Jurkat, Clone E6-1 (cell line): Measurements from ENCODE around the gene ERN1.
"Not testable (repeated sequence)": the region's sequence is repeated elsewhere in the genome, so short reads cannot be mapped to it uniquely, and the experiment has no call there.

Experiments used
- DNase-seq: peaks from one replicate; pipeline ENCODE4 v3.0.0-alpha.2; 2011; ENCODE audit warnings: low read depth, low spot score
- H3K4me3 ChIP-seq: 2 replicates; pipeline ENCODE4 v1.5.1; 2011; ENCODE audit warnings: mild to moderate bottlenecking, low read length, control low read depth, moderate library complexity

ERN1 gene

DNA sequence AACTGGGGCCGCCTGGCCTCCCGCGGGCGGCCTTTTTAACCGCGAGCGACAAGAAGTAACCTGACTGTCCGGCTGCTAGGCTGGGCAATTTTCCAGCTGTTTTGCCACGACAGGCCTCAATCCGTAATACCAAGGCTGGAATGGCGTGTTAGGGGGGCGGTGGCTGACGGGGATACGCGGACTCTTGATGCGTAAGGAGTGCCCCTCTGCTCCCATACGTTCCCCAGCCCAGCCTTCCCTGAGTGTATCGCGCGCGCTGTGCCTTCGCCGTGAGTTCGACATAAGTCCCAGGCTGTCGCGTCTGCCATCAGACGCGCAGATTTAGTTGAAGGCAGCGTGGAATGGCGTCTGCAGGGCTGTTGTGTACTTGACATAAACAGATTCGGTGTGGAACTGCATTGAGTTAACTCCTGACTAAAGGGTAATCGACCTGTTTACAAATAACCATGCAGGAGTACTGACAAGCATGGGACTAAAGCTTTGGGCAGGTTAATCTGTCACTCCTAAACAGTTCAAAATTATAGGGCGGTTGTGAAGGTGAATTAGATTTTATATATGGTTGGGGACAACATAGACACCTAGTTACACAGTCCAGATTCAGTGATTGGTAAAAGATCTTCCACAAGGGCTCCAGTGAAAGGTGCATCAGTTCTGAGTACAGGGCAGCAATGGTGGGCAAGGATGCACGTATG lies 16.6 kb upstream of the ERN1 start:
- DNase-seq: peak; percentile 35

DNA sequence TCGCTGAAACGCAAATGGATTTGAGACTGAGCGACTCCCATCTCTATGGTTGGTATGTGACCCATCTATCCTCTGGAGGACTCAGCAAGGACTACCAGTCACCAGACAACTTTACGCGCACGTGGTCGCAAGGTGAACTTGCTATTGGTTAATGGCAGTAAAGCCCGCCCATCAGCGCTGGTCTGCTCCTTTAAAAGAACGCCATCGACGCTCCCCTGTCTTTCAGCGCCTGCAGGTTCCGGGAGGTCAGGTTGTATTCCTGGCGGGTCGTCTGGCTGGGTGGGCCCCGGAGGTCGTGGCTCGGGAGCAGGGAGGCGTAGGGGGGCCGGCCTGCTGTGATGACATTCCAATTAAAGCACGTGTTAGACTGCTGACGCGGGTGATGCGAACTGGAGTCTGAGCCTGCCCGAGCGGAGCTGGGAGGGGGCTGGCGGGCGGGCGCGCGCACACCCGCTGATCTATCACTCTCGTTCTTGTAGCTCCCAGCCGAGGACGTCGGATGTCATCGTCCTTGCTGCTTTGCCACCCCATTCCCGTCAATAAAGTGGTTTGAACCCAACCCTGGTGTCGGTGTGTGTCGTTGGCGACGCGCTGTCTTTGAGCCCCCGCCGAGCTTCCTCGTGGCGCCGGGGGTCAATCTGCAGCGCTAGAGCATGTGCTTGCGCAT lies 15.9 kb upstream of the ERN1 start:
- peak; percentile 100 for DNase-seq
- peak overlapping the region; percentile 90 for H3K4me3 ChIP-seq

More for the DNA sequence above, 16.6 kb upstream of the ERN1 start:
- H3K4me3 ChIP-seq: peak overlapping the region; percentile 90

DNA sequence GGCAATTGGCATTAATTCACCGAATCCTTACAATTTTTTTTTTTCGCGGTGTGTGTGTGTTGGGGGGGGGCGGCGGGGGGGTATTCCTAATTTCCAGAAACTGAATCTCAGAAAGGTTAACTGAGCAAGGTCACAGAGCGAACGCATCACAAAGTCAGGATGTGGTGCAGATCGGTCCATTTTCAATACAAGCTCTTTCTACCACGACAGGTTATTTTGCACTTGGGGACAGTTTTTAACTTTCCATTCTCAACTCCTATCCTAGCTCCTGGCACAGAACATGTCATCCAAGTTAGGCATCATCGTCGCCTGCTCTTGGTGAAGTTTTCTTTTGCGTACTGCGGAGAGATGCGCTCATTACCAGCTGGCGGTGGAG lies 15.4 kb upstream of the ERN1 start:
- peak overlapping the region; percentile 90 for H3K4me3 ChIP-seq
- DNase-seq: no peak

DNA sequence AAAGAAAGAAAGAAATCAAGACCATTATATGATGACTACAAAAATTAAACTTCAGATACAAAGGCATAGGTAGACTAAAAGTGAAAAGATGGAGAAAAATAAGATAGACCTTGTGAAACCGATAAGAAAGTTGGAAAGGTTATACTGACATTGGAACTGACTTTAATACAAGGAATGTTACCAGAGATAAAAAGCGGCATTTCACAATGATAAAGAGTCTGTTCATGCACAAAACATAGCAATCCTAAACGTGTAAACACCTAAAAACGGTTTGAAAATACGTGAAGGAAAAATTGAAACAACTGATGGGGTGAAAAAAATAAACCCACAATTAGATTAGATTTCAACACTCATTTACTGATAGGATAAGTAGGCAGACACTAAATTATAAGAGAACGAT lies 9.6 kb upstream of the ERN1 start:
- no peak for DNase-seq
- no peak overlapping the region for H3K4me3 ChIP-seq

DNA sequence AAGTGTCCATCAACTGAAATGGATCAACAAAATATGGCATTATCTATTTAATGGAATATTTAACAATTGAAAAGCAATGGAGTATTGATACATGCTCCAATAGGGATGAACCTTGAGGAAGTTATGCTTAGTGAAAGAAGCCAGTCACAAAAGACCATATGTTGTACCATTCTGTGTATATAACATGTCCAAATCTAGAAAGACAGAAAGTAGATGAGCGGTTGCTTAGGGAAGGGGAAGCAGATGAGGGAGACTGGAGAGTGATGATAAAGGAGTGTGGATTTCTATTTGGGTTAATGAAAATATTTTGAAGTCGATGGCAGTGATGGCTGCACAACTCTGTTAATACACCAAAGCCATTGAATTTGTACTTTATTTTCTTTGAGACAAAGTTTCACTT lies 8.5 kb upstream of the ERN1 start:
- DNase-seq: no peak
- no peak overlapping the region for H3K4me3 ChIP-seq

DNA sequence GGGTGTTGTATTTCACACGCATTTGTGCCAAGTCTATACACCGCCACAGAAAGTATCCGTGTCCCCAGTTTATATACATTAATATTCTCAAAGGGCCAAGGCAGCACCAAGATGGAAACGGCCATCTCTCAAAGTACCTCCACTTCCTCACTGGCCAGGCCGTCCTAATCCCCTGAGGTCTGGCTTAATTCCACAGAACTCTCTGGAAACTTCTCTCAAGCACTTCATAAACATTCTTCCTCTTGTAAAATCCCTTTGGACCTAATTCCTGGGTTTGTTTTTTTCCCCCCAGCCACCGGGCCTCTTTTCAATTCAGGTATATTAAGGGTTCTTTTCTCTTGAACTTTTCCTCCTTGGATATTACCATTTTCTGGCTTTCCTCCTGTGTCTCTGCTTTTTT lies 5.1 kb upstream of the ERN1 start:
- DNase-seq: no peak
- H3K4me3 ChIP-seq: no peak overlapping the region

DNA sequence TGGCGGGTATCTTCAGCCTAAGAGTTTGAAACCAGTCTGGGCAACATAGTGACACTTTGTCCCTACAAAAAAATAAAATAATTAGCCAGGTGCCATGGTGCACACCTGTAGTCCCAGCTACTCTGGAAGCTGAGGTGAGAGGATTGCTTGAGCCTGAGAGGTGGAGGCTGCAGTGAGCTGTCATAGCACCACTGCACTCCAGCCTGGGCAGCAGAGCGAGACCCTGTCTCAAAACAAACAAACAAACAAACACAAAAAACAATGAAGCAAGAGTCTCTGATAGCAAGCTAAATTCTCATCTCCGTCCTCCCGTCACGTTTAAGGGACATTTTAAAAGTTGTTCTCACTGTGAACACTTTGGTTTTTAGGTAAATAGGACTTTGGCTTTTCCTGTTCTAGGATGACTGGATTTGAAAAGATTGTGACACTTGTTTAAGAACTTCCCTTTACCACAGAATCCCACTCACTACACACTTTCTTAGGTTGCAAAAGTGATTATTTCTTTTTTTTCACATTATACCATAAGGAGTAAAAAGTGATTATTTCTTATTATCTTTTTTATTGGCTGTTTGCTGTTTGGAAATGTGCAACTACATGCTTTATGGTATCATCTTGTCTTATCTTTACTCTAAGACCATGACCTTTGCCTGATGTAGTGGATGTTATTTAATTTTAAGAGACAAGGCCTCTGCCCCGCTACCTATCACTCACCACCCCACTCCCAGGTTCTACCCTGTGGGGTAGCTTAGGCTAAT lies 4.4 kb upstream of the ERN1 start:
- H3K4me3 ChIP-seq: no peak overlapping the region
- DNase-seq: no peak

DNA sequence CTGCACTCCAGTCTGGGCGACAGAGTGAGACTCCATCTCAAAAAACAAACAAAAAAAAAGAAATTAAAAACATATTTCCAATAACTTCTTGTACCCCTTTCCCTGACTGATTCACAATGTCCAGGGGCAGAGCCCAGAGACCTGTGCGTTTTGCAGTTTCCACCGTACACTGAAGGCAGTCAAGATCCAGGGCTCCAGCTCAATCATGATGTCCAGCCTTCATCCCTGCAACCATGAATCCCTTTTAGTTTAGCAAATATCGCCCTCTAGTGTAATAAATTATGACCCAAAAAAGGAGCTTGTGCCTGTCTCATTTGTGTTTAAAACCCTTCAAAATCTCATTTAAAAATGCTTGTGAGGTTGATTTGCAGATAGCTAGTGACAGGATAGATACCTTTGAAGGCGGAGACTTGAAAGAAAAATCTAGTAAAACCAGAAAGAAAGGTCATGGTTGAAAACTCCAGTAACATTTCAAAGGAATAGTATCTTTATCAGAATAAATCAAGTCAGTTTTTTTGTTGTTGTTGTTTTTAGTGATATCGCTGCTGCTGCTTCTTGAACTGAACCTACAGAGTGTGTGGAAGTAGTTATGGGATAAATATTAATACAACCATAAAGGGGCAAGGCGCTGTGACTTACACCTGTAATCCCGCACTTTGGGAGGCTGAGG lies 3.7 kb upstream of the ERN1 start:
- DNase-seq: peak; percentile 63
- no peak overlapping the region for H3K4me3 ChIP-seq

DNA sequence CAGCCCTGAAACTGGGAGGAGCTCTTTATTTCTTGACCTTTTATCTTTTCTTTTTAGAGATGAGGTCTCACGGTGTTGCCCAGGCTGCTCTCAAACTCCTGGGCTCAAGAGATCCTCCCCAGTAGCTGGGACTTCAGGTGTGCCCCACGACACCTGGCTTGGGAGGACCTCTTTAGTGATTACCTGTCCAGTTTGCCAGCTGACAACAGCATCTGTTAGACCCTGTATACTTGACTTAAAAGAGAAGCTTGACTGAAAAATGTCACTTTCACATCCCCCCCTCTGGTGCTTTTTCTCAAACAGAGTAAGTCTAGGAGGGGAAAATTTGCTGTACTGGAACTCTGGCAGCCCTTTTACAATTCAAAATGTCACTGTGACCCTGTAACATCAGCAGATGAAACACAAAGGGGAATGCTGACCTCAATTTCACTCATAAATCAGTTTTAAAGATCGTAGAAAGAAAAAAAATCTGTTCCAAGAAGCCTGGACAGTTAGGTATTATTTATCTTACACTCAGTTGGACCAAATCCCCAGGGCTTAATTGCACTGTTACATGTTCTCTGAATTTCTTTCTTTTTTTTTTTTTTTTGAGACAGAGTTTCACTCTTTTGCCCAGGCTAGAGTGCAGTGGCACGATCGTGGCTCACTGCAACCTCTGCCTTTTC lies 1.8 kb upstream of the ERN1 start:
- no peak for DNase-seq
- H3K4me3 ChIP-seq: no peak overlapping the region

DNA sequence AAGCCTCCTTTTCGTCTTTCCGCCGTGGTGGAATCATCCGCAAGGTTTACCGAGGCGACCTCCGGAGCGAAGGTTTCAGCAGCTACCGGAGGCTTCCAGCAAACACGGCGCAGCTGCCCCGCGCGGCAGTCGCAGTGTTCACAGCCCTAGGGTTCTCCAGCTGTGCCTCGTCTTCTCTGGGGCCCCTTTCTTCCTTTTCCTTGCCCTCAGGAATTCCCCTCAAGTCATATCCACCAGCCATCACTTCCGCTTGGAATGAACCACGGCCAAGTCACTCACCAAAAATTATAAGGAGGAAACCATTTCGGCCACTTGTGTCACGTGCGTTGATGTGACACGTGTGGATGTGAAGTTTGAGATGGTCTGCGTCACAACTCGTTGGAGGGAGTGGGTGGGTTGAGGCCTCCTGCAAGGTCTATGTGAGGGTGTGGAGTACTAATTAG lies 636 bp upstream of the ERN1 start:
- DNase-seq: no peak
- H3K4me3 ChIP-seq: no peak overlapping the region

DNA sequence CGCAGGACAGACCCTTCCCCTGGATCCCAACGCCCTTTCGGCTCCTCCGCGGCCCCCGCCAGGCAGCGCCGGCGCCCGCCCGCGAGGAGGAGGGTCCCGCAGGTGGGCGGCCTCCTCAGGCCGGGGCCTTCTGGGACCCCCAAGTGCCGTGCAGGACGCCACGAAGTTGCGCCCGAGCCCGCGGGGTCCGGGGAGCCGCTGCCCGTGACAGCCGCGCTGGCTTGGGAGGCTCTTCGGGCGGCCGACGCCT lies 504 bp downstream of the ERN1 start:
- DNase-seq: no peak
- H3K4me3 ChIP-seq: peak overlapping the region; percentile 58

DNA sequence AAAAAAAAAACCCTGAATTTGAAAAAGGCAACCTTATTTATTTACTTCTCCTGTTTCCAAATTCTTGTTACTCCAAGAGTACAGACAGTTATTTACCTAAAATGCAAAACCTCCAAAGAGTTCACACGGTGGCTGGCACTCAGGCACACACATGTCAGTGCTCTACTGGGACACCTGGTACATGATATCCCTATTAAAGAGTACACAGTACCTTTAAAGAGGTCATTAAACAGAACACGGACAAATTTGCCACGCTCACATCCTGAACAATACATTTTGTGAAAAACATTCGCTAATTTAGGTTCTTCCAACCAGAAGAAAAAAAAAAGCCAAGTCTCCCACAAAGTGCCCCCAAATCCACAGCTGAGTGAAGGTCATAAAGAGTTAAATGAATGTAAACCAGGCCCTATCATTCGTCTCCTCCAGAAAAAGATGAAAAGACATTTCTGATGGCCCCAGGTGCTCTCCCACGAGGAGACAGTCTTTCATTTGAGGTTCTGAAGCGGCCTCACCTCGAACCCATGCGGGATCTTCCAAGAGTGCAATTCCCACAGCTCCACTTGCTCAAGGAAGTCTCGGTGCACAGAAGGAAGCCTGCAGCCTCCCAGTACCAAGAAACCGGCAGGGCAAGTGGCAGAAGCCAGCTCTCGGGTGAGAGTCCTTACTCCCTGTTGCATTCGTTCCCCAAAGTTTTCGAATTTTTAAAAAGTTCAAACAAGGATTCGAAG lies 993 bp downstream of the ERN1 start:
- peak overlapping the region; percentile 58 for H3K4me3 ChIP-seq
- DNase-seq: no peak

DNA sequence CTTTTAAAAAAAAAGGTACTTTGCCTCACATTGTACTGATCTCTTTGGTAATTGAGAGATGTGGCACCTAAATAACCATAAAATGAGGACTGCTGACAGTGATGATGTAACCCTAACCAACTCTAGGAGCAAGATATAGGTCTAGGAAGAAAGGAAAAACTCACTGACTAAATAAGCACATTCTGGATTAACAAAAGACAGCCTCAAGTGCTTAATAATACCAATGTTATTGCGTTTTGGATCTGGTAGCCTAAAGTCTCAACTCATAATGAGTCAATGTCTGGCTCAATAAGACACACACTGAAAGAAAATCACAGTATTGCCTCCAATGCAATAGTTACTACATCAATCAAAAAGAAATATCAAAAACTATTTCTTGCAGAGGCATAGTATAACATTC lies 3.0 kb downstream of the ERN1 start:
- DNase-seq: no peak
- no peak overlapping the region for H3K4me3 ChIP-seq

DNA sequence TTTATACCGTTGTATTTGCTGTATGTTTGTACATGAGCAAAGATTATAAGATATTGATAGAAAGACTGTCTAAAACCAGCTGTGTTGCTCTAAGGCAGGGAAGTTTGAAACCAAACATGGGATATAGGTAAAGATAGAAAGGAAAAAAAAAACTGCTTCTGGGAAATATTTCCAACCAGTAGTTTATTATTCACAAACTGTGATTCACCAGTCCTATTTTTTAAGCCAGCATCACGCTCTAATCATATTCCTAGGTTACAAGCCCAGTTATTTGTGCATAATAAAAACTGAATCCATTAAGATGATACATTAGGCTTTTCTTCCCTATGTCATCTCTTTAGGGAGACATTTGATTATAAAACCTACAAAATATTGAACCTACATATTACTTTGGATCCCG lies 4.0 kb downstream of the ERN1 start:
- H3K4me3 ChIP-seq: no peak overlapping the region

DNA sequence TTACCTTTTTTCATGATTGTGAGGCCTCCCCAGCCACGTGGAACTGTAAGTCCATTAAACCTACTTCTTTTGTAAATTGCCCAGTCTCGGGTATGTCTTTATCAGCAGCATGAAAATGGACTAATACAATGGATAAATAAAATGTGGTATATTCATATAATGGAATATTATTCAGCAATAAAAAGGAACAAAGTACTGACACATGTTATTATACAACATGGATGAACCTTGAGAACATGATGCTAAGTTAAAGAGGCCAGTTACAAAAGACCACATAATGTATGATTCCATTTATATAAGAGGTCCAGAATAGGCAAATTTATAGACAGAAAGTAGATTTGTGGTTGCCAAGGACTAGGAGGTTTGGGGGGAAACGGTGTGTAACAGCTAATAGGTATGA lies 5.3 kb downstream of the ERN1 start:
- no peak for DNase-seq
- no peak overlapping the region for H3K4me3 ChIP-seq

More for the DNA sequence above, 4.0 kb downstream of the ERN1 start:
- no peak for DNase-seq

DNA sequence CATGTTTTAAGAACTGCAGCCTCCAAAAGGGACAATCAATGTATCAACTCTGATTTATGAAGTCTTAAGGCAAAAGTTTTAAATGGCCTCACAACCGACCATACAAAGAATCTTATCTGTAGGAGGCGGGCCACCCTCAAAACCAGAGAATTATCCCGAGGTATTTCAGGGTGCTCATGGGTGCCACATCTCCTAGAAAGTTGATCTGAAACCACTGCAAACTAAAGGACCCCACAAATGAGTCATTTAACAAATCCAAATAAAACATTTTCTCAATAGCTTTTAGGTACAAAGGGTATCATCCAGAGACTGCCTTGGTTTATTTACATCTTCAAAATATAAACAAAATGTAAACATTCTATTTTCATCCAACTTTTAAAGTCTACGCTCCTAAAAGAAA lies 6.8 kb downstream of the ERN1 start:
- no peak overlapping the region for H3K4me3 ChIP-seq
- no peak for DNase-seq

DNA sequence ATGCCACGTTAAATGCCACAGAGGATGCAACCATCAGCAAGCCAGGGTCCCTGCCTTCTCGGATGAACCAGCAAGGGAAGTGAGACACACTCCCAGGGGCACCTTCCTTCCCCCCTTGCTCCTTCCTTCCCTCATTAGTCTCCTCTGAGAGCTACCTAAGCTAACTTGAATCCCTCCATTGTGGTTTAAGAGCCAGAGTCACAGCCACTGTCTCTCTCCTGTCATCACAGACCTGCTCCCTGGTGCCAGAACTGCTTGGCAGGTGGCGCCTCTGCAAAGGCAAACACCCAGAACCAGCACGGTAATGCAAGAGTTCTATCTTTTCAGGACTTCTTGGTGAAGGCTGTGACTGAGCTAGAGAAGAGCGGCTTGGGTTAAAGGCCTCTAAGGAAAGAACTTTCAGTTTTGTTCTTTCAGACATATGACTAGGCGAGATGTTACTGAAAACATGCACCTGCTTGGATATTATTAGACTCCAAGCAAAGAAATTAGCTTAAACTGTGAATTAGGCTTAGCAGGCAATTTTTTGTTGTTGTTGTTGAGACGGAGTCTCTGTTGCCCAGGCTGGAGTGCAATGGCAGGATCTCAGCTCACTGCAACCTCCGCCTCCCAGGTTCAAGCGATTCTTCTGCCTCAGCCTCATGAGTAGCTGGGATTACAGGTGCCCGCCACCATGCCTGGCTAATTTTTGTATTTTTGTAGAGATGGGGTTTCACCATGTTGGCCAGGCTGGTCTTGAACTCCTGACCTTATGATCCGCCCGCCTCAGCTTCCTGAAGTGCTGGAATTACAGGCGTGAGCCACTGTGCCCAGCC lies 8.8 kb downstream of the ERN1 start:
- H3K4me3 ChIP-seq, DNase-seq: not testable (repeated sequence)

DNA sequence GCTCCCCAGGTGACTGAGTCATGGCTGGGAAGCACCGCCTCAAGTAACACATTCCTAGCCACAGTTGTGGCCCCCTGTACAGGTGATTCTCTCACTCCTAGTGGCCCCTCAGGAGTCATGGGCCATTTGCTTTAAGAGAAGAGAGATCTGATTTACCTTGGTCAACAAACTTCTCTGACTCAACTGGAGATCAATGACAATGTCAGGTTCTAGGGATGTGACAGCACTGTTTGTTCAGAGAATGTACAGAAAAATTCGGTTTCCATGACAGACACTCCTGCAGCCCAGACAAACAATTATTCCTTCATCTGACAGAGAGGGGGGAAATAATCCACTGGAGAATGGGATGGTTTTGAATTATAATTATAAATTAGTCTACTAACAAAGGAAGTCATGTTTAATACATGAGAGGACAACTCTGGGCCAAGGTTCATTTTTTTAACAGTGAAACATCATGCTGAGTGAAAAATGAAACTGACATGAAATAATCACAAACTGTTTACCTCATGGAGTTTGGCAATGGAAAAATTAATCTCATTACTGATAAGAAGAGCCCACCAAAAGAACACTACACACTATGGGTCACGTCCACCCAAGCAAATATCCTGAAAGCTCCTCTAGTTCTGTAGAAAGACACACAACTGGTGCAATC lies 9.7 kb downstream of the ERN1 start:
- H3K4me3 ChIP-seq: no peak overlapping the region
- DNase-seq: no peak
